ENCODE results near the gene CD4.
A peak's percentile ranks its signal among the peaks of the same experiment; 100 is the strongest.

The CD4 gene

GRCh38 chr12:6813363-6813762 is 24.0 kb downstream of the CD4 start:
- no peaks in the 10 kb centered on the region for H3K4me1 ChIP-seq (ENCODE audit: control insufficient read depth, insufficient read depth, low read length)
- H3K4me3 ChIP-seq (ENCODE audit: low read length): no peak overlapping the region
- H3K9me3 ChIP-seq (ENCODE audit: control insufficient read depth, low read length): no peaks in the 10 kb centered on the region
- H3K9ac ChIP-seq (ENCODE audit: low read length): no peak overlapping the region
- H3K27me3 ChIP-seq (ENCODE audit: control insufficient read depth, insufficient read depth, low read length): peaks cover 28% of the 10 kb centered on the region
- no peaks in the 10 kb centered on the region for H3K36me3 ChIP-seq (ENCODE audit: control insufficient read depth, insufficient read depth, low read length)

DNA sequence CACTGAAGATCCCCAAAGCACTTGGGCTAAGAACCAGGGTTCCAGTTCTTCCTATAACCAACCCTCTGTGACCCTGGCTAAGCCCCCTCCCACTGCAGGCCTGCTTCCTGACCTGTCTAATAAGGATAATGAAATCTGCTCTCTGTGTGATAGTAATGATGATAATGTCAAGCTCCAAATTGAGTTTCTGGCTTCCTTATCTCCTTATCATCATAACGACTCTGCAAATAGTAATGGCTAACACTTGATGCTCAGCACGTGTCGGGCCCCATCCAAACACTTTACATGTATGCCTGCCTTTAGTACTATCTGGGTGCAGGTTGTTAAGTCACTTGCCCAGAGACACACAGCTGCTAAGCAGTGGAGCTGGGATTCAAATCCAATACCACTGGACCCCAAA is 27.3 kb downstream of the CD4 start:
- no peaks in the 10 kb centered on the region for H3K9me3 ChIP-seq (ENCODE audit: control insufficient read depth, low read length)
- no peak overlapping the region for H3K9ac ChIP-seq (ENCODE audit: low read length)
- H3K4me3 ChIP-seq (ENCODE audit: low read length): no peak overlapping the region
- no peaks in the 10 kb centered on the region for H3K4me1 ChIP-seq (ENCODE audit: control insufficient read depth, insufficient read depth, low read length)
- H3K36me3 ChIP-seq (ENCODE audit: control insufficient read depth, insufficient read depth, low read length): no peaks in the 10 kb centered on the region
- H3K27me3 ChIP-seq (ENCODE audit: control insufficient read depth, insufficient read depth, low read length): peaks cover 51% of the 10 kb centered on the region

GRCh38 chr12:6817098-6817497 is 27.8 kb downstream of the CD4 start:
- Histone ChIP-seq H3K36me3 (ENCODE audit: control insufficient read depth, insufficient read depth, low read length) (no peaks in the 10 kb centered on the region), H3K9me3 (ENCODE audit: control insufficient read depth, low read length) (no peaks in the 10 kb centered on the region), H3K27me3 (ENCODE audit: control insufficient read depth, insufficient read depth, low read length) (peaks cover 56% of the 10 kb centered on the region), H3K4me3 (ENCODE audit: low read length) (no peak overlapping the region), H3K4me1 (ENCODE audit: control insufficient read depth, insufficient read depth, low read length) (no peaks in the 10 kb centered on the region), H3K9ac (ENCODE audit: low read length) (no peak overlapping the region)

DNA sequence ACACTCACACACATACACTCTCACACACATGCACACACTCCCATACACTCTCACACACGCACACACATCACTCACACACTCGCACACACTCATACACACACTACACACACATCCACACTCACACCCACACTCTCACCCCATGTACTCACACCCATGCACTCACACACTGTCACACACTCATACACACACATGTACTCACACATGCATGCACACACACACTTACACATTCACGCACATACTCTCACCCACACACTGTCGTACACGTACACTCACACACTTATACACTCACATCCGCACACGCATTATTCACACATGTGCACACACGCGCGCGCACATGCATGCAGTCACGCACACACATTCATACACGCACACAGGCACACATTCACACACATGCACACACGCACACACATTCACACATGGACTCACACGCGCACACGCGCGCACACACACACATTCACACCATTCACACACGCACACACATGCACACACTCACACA is 28.4 kb downstream of the CD4 start:
- Histone ChIP-seq H3K27me3 (ENCODE audit: control insufficient read depth, insufficient read depth, low read length) (peaks cover 60% of the 10 kb centered on the region), H3K9me3 (ENCODE audit: control insufficient read depth, low read length) (no peaks in the 10 kb centered on the region), H3K36me3 (ENCODE audit: control insufficient read depth, insufficient read depth, low read length) (no peaks in the 10 kb centered on the region), H3K4me3 (ENCODE audit: low read length) (no peak overlapping the region), H3K9ac (ENCODE audit: low read length) (no peak overlapping the region), H3K4me1 (ENCODE audit: control insufficient read depth, insufficient read depth, low read length) (no peaks in the 10 kb centered on the region)

GRCh38 chr12:6818222-6818621 is 28.9 kb downstream of the CD4 start:
- Histone ChIP-seq H3K9ac (ENCODE audit: low read length) (no peak overlapping the region), H3K36me3 (ENCODE audit: control insufficient read depth, insufficient read depth, low read length) (no peaks in the 10 kb centered on the region), H3K9me3 (ENCODE audit: control insufficient read depth, low read length) (no peaks in the 10 kb centered on the region), H3K4me3 (ENCODE audit: low read length) (no peak overlapping the region), H3K4me1 (ENCODE audit: control insufficient read depth, insufficient read depth, low read length) (no peaks in the 10 kb centered on the region), H3K27me3 (ENCODE audit: control insufficient read depth, insufficient read depth, low read length) (peaks cover 65% of the 10 kb centered on the region)

DNA sequence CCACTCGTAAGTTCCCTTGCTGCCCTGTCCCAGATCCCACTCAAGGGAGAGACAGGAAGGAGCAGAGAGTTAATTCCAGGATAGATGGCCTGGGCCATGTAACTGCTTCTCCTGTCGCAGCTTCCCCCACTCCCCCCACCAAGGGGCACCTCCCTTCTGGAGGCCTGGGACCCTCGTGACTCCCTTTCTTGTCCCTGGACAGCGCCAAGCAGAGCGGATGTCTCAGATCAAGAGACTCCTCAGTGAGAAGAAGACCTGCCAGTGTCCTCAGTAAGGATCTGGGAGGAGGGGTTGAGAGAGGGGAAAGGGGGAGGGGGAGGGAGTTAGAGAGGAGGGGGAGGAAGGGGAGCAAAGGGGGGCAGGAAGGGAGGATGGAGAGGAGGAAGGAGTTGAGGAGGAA is 29.3 kb downstream of the CD4 start:
- Histone ChIP-seq H3K9ac (ENCODE audit: low read length) (no peak overlapping the region), H3K9me3 (ENCODE audit: control insufficient read depth, low read length) (no peaks in the 10 kb centered on the region), H3K4me3 (ENCODE audit: low read length) (no peak overlapping the region), H3K27me3 (ENCODE audit: control insufficient read depth, insufficient read depth, low read length) (peaks cover 69% of the 10 kb centered on the region), H3K36me3 (ENCODE audit: control insufficient read depth, insufficient read depth, low read length) (no peaks in the 10 kb centered on the region), H3K4me1 (ENCODE audit: control insufficient read depth, insufficient read depth, low read length) (no peaks in the 10 kb centered on the region)

- Histone ChIP-seq H3K4me3 (ENCODE audit: low read length) (no peak overlapping the region), H3K4me1 (ENCODE audit: control insufficient read depth, insufficient read depth, low read length) (no peaks in the 10 kb centered on the region), H3K9ac (ENCODE audit: low read length) (no peak overlapping the region), H3K27me3 (ENCODE audit: control insufficient read depth, insufficient read depth, low read length) (peaks cover 69% of the 10 kb centered on the region), H3K9me3 (ENCODE audit: control insufficient read depth, low read length) (no peaks in the 10 kb centered on the region), H3K36me3 (ENCODE audit: control insufficient read depth, insufficient read depth, low read length) (no peaks in the 10 kb centered on the region)
These were observed 30.0 kb downstream of the CD4 start for GRCh38 chr12:6819106-6820030.

DNA sequence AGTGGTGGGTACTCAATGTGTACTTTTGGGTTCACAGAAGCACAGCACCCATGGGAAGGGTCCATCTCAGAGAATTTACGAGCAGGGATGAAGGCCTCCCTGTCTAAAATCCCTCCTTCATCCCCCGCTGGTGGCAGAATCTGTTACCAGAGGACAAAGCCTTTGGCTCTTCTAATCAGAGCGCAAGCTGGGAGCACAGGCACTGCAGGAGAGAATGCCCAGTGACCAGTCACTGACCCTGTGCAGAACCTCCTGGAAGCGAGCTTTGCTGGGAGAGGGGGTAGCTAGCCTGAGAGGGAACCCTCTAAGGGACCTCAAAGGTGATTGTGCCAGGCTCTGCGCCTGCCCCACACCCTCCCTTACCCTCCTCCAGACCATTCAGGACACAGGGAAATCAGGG is 30.8 kb downstream of the CD4 start:
- Histone ChIP-seq H3K27me3 (ENCODE audit: control insufficient read depth, insufficient read depth, low read length) (peaks cover 69% of the 10 kb centered on the region), H3K9ac (ENCODE audit: low read length) (no peak overlapping the region), H3K9me3 (ENCODE audit: control insufficient read depth, low read length) (no peaks in the 10 kb centered on the region), H3K4me3 (ENCODE audit: low read length) (no peak overlapping the region), H3K36me3 (ENCODE audit: control insufficient read depth, insufficient read depth, low read length) (no peaks in the 10 kb centered on the region), H3K4me1 (ENCODE audit: control insufficient read depth, insufficient read depth, low read length) (no peaks in the 10 kb centered on the region)

- H3K9me3 ChIP-seq (ENCODE audit: control insufficient read depth, low read length): no peaks in the 10 kb centered on the region
- no peaks in the 10 kb centered on the region for H3K36me3 ChIP-seq (ENCODE audit: control insufficient read depth, insufficient read depth, low read length)
- peak within 1 kb of the TSS; percentile 10 for H3K9ac ChIP-seq (ENCODE audit: low read length)
- no peaks in the 10 kb centered on the region for H3K4me1 ChIP-seq (ENCODE audit: control insufficient read depth, insufficient read depth, low read length)
- H3K27me3 ChIP-seq (ENCODE audit: control insufficient read depth, insufficient read depth, low read length): peaks cover 74% of the 10 kb centered on the region
- no peak within 1 kb of the TSS for H3K4me3 ChIP-seq (ENCODE audit: low read length)
These were observed 32.5 kb downstream of the CD4 start, which contains the start of gene GPR162 for GRCh38 chr12:6821591-6822425. Gene GPR162, plus strand, starts transcription at chr12:6821821. Its CDS starts 2,078 bp downstream, at chr12:6823899.

DNA sequence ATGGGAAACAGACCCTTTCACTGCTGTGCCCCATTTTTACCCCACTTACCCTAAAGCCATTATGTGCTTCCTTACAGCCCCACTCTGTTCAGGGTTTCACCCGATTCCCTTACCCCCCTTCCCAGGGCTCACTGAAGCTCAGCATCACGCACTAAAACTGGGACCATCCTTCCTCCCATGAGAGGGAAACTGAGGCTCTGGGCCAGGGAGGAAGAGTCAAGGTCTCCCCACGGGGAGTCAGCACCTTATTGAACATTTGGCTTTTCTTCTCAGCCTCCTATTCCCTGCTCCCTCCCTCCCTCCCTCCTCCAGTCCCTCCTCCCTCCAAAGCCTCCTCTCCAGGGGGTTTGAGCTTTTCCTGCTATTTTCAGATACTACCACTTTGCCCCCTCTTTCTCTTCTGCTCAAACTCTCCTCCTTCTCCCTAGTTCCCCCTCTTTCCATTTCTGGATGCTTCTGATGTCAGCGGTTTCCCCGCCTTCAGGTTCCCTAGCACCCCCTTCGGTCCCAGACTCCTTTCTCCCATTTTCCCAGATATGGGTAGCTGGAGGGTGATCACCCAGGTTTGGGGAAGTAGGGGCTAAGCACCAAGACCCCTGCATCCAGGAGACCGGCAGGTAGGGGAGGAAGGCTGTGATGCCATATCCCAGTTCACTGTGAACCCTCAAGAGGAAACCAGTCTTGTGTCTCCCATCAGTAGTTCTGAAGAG is 33.3 kb downstream of the CD4 start:
- H3K9ac ChIP-seq (ENCODE audit: low read length): peak overlapping the region; percentile 10
- no peaks in the 10 kb centered on the region for H3K9me3 ChIP-seq (ENCODE audit: control insufficient read depth, low read length)
- H3K4me1 ChIP-seq (ENCODE audit: control insufficient read depth, insufficient read depth, low read length): peaks cover 7% of the 10 kb centered on the region
- no peaks in the 10 kb centered on the region for H3K36me3 ChIP-seq (ENCODE audit: control insufficient read depth, insufficient read depth, low read length)
- H3K4me3 ChIP-seq (ENCODE audit: low read length): no peak overlapping the region
- peaks cover 81% of the 10 kb centered on the region for H3K27me3 ChIP-seq (ENCODE audit: control insufficient read depth, insufficient read depth, low read length)

DNA sequence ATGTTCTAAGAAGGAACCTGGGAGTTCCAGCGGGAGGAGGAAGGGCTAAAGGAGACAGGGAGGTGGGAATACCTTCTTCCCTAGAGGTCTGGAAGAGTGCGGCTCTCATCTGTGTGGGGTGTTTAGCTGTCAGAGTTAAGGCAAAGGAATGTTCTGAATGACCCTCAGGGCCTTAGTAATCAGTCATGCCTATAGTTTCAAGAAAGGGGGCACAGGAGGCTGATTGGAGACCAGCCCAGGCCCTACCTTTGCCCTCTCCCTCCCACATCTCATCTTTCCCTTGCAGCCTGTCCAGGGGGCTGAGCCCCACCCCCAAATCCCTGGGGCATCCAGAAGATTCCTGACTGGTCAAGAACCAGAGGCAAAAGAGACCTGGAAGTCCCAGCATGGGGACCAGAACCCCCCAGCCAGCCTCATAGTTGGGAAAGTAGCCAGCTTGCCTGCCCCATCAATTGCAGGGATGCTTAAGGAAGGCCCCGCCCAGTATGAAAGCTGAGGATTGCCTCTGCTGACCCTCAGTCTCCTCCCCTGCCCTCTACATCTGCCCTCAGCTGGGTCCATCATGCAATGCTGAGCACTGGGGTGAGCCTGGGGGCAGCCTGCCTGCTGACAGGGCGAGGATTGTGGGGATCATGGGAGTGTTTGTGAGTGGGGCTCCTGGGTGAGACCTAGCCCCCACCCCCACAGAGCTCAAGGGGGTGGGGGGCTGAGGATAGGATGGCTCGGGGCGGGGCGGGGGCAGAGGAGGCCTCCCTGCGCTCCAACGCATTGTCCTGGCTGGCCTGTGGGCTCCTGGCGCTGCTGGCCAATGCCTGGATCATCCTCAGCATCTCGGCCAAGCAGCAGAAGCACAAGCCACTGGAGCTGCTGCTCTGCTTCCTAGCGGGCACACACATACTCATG is 34.1 kb downstream of the CD4 start:
- no peaks in the 10 kb centered on the region for H3K9me3 ChIP-seq (ENCODE audit: control insufficient read depth, low read length)
- H3K4me1 ChIP-seq (ENCODE audit: control insufficient read depth, insufficient read depth, low read length): peaks cover 7% of the 10 kb centered on the region
- no peaks in the 10 kb centered on the region for H3K36me3 ChIP-seq (ENCODE audit: control insufficient read depth, insufficient read depth, low read length)
- no peak overlapping the region for H3K9ac ChIP-seq (ENCODE audit: low read length)
- H3K27me3 ChIP-seq (ENCODE audit: control insufficient read depth, insufficient read depth, low read length): peaks cover 86% of the 10 kb centered on the region
- no peak overlapping the region for H3K4me3 ChIP-seq (ENCODE audit: low read length)
